OCI-LY7 (cell line): ENCODE measurements around the gene MRTFB. TPM values are rescaled to one million over a fixed set of nuclear protein-coding genes. Genes with fewer than 3 reads are reported as not detected.

Source experiments
- BruUV-seq: library from RNA; stranded (reverse); fragments of 400-500 nt; replicated peaks from 2 replicates; lab custom pipeline; 2021; lab: Mats Ljungman, UMichigan
- CTCF ChIA-PET: fragments of 300-600 bp; sonication (Branson Sonifier 250); formaldehyde crosslinking; loops from one replicate; lab custom pipeline; 2022; ENCODE audit warnings: antibody characterized with exemption; ENCODE audit not compliant: unreplicated experiment; lab: Charles Lee
- POLR2A ChIA-PET: fragments of 300-600 bp; sonication (Branson Sonifier 250); formaldehyde crosslinking; loops from one replicate; lab custom pipeline; 2022; ENCODE audit warnings: antibody characterized with exemption; lab: Charles Lee
- DNase-seq: peaks from one replicate; pipeline ENCODE4 v3.0.0-alpha.2; 2015; ENCODE audit warnings: low spot score
- H2AFZ ChIP-seq: fragments of 200-600 bp; sonication (generic), shearing (Covaris generic); 2 replicates; pipeline ENCODE4 v1.6.1; 2014; ENCODE audit warnings: mild to moderate bottlenecking, antibody characterized with exemption, low read length, moderate library complexity
- H3K27ac ChIP-seq: fragments of 200-600 bp; sonication (generic); 2 replicates; pipeline ENCODE4 v1.5.1; 2014; ENCODE audit warnings: mixed run types, low read depth, mild to moderate bottlenecking, moderate library complexity, low read length, inconsistent platforms; ENCODE audit not compliant: poor library complexity, severe bottlenecking
- H3K36me3 ChIP-seq: fragments of 200-600 bp; sonication (generic); 2 replicates; pipeline ENCODE4 v1.6.1; 2014; ENCODE audit warnings: mild to moderate bottlenecking, antibody characterized with exemption, low read length, moderate library complexity, mixed read lengths; ENCODE audit not compliant: insufficient read depth
- H3K4me1 ChIP-seq: fragments of 200-600 bp; sonication (generic); 2 replicates; pipeline ENCODE4 v1.5.1; 2014; ENCODE audit warnings: mild to moderate bottlenecking, low read length; ENCODE audit not compliant: insufficient read depth, poor library complexity, severe bottlenecking
- H3K4me2 ChIP-seq: fragments of 200-600 bp; sonication (generic); 2 replicates; pipeline ENCODE4 v1.6.1; 2014; ENCODE audit warnings: mild to moderate bottlenecking, low read length
- H3K4me3 ChIP-seq: fragments of 200-600 bp; sonication (generic); 2 replicates; pipeline ENCODE4 v1.5.1; 2014; ENCODE audit warnings: mild to moderate bottlenecking, low read depth, low read length; ENCODE audit not compliant: poor library complexity, severe bottlenecking
- H3K79me2 ChIP-seq: fragments of 200-600 bp; sonication (generic); 2 replicates; pipeline ENCODE4 v1.6.1; 2016; ENCODE audit warnings: low read depth, mild to moderate bottlenecking, low read length, moderate library complexity, mixed read lengths; ENCODE audit not compliant: insufficient read depth
- H3K9me2 ChIP-seq: fragments of 200-600 bp; sonication (generic); 2 replicates; pipeline ENCODE4 v1.6.1; 2016; ENCODE audit warnings: mild to moderate bottlenecking, low read length, mixed read lengths; ENCODE audit not compliant: insufficient read depth
- H3K9me3 ChIP-seq: fragments of 200-600 bp; sonication (generic); 2 replicates; pipeline ENCODE4 v1.6.1; 2014; ENCODE audit warnings: mild to moderate bottlenecking, mixed run types, low read length, mixed read lengths
- H4K20me1 ChIP-seq: fragments of 200-600 bp; sonication (generic); 2 replicates; pipeline ENCODE4 v1.6.1; 2014; ENCODE audit warnings: mild to moderate bottlenecking, antibody characterized with exemption, low read length, moderate library complexity, mixed read lengths; ENCODE audit not compliant: insufficient read depth
- EZH2phosphoT487 ChIP-seq: fragments of 200-600 bp; sonication (generic); IDR thresholded peaks from 2 replicates; pipeline ENCODE4 v1.6.1; 2018; ENCODE audit warnings: low read depth, borderline replicate concordance, mild to moderate bottlenecking, mixed run types, antibody characterized with exemption, low read length, moderate library complexity, mixed read lengths
- intact Hi-C: fragments of 100-400 bp; cut with micrococcal nuclease; formaldehyde crosslinking; loops from one replicate; pipeline ENCODE4 v1.10.0; 2022; ENCODE audit not compliant: unreplicated experiment
- total RNA-seq, 2 experiments: library from RNA; depleted of rRNA in 1 of 2; stranded (reverse); fragments of >200 nt in 1 of 2; shearing (Covaris generic) in 1 of 2; gene quantifications; 2 replicates each; pipeline ENCODE4 v1.2.3, GENCODE V29; 2014 to 2022
- TF ChIP-seq, protein P1 (sequence below): fragments of 200-600 bp; sonication (generic); conservative IDR thresholded peaks from 2 replicates; pipeline ENCODE4 v1.5.1; 2014; ENCODE audit warnings: mild to moderate bottlenecking, antibody characterized with exemption, low read length, moderate library complexity, mixed read lengths

Gene MRTFB
- total RNA-seq, 2 experiments from 2014 or later = 8.5 to 21.4 TPM

DNA sequence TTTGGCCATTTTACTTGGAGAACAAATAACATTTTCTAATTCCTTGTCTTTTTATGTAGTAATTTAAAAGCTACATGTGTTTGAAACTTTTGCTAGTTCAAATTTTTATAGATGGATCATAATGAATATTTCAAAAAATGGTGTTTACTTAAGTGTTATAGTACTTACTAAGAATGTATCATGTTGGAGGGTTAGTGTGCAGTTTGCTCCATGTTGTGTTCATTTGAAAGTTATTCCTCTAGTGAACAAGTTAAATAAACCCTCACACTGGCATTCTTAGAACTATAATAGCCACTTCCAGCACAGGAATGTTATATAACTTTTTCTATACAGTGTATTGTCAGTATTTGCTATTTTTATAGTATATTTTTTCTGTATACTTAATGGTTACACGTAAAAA, 62.8 kb downstream of the MRTFB start:
- Histone ChIP-seq H3K4me1 (no peaks in the 10 kb centered on the region), H3K79me2 (no peaks in the 10 kb centered on the region), H3K9me2 (no peaks in the 10 kb centered on the region), H3K4me2 (no peak overlapping the region), H3K36me3 (no peaks in the 10 kb centered on the region), H4K20me1 (no peaks in the 10 kb centered on the region), H3K4me3 (no peak overlapping the region), H3K27ac (no peak overlapping the region), H2AFZ (no peak overlapping the region), H3K9me3 (0 out of 2 replicates have a peak, but pooled peaks cover 4% of the 10 kb centered on the region)
- intact Hi-C loops = no loop called here
- DNase-seq = no peak
- TF ChIP-seq, protein P1, sequence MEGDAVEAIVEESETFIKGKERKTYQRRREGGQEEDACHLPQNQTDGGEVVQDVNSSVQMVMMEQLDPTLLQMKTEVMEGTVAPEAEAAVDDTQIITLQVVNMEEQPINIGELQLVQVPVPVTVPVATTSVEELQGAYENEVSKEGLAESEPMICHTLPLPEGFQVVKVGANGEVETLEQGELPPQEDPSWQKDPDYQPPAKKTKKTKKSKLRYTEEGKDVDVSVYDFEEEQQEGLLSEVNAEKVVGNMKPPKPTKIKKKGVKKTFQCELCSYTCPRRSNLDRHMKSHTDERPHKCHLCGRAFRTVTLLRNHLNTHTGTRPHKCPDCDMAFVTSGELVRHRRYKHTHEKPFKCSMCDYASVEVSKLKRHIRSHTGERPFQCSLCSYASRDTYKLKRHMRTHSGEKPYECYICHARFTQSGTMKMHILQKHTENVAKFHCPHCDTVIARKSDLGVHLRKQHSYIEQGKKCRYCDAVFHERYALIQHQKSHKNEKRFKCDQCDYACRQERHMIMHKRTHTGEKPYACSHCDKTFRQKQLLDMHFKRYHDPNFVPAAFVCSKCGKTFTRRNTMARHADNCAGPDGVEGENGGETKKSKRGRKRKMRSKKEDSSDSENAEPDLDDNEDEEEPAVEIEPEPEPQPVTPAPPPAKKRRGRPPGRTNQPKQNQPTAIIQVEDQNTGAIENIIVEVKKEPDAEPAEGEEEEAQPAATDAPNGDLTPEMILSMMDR = no peak
- CTCF ChIA-PET = no interaction called here
- POLR2A ChIA-PET = interaction anchor here (0.6 kb wide), 1 partner anchor 31 kb away, joined by 4 read pairs; no protein-coding TSS in a partner anchor
- no TSS peak for BruUV-seq

DNA sequence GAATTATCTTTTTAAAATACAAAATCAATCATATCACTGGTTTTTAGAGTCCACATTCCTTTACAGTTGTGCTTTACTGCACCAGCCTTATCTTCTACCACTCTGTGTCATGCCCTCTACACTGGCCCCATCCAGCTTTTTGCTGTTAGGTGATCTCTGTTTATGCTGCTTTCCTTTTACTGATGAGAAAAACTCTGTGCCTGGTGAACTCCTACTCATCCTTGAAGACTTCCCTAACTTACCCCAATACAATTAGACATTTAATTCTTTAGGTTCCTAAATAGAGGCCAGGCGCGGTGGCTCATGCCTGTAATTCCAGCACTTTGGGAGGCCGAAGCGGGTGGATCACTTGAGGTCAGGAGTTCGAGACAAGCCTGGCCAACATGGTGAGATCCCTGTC, 64.6 kb downstream of the MRTFB start:
- peaks cover 15% of the 10 kb centered on the region; the same call in 1 of the 2 replicates for H3K9me3 ChIP-seq
- BruUV-seq = no TSS peak
- intact Hi-C loops = no loop called here
- H4K20me1 ChIP-seq = no peaks in the 10 kb centered on the region
- H3K36me3 ChIP-seq = peaks cover 9% of the 10 kb centered on the region
- CTCF ChIA-PET = no interaction called here
- DNase-seq = no peak
- no peak overlapping the region for H3K27ac ChIP-seq
- no peaks in the 10 kb centered on the region for H3K79me2 ChIP-seq
- H2AFZ ChIP-seq = no peak overlapping the region
- H3K4me3 ChIP-seq = no peak overlapping the region
- no peaks in the 10 kb centered on the region for H3K9me2 ChIP-seq
- H3K4me1 ChIP-seq = no peaks in the 10 kb centered on the region
- POLR2A ChIA-PET = interaction anchor here (0.6 kb wide), 1 partner anchor 1710 kb away, joined by 3 read pairs; no protein-coding TSS in a partner anchor
- TF ChIP-seq, protein P1 = no peak
- no peak for TF ChIP-seq EZH2phosphoT487
- H3K4me2 ChIP-seq = no peak overlapping the region

DNA sequence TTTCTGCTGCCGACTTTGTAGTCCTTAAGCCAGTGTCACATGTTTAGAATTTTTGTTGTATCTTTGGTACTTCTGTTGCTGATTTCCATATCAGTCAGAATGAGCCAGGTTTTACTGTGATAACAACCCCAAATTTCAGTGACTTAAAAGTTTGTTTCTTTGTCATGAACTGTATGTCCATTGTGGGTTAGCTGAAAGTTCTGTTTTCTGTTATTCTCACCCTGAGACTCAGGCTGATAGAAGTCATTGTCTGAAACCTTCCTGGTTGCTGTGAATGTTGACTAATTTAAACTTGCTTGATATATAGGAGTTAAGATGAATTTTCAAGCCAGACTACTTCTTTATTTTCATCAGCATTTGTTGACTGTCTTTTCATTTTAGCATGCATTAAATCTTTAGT, 68.8 kb downstream of the MRTFB start:
- H3K27ac ChIP-seq = no peak overlapping the region
- H3K36me3 ChIP-seq = peaks cover 14% of the 10 kb centered on the region
- BruUV-seq = no TSS peak
- POLR2A ChIA-PET = no interaction called here
- H3K4me2 ChIP-seq = no peak overlapping the region
- H3K9me2 ChIP-seq = no peaks in the 10 kb centered on the region
- no peaks in the 10 kb centered on the region for H3K4me1 ChIP-seq
- peaks cover 15% of the 10 kb centered on the region; the same call in 1 of the 2 replicates for H3K9me3 ChIP-seq
- no peak overlapping the region for H3K4me3 ChIP-seq
- CTCF ChIA-PET = no interaction called here
- no peak for TF ChIP-seq EZH2phosphoT487
- TF ChIP-seq, protein P1 = no peak
- H3K79me2 ChIP-seq = no peaks in the 10 kb centered on the region
- no peak for DNase-seq
- H4K20me1 ChIP-seq = no peaks in the 10 kb centered on the region
- intact Hi-C loops = no loop called here
- no peak overlapping the region for H2AFZ ChIP-seq
